Measurements from ENCODE around the gene ZFAND3.

GRCh38 chr6:37856285-37856684, 36.8 kb downstream of the ZFAND3 start:
- TF ChIP-seq, protein P1, sequence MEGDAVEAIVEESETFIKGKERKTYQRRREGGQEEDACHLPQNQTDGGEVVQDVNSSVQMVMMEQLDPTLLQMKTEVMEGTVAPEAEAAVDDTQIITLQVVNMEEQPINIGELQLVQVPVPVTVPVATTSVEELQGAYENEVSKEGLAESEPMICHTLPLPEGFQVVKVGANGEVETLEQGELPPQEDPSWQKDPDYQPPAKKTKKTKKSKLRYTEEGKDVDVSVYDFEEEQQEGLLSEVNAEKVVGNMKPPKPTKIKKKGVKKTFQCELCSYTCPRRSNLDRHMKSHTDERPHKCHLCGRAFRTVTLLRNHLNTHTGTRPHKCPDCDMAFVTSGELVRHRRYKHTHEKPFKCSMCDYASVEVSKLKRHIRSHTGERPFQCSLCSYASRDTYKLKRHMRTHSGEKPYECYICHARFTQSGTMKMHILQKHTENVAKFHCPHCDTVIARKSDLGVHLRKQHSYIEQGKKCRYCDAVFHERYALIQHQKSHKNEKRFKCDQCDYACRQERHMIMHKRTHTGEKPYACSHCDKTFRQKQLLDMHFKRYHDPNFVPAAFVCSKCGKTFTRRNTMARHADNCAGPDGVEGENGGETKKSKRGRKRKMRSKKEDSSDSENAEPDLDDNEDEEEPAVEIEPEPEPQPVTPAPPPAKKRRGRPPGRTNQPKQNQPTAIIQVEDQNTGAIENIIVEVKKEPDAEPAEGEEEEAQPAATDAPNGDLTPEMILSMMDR (conservative IDR thresholded peaks at IDR 0.05; ENCODE audit: low read depth, low read length) = no peak
- TF ChIP-seq EZH2 (IDR thresholded peaks at IDR 0.05; ENCODE audit: low read length, unreplicated experiment) (no peak), EZH2phosphoT487 (IDR thresholded peaks at IDR 0.05; ENCODE audit: borderline replicate concordance, low read length) (no peak)

All from PC-3 (cell line).